Measurements from ENCODE around the gene LRRC72.

The LRRC72 gene

DNA sequence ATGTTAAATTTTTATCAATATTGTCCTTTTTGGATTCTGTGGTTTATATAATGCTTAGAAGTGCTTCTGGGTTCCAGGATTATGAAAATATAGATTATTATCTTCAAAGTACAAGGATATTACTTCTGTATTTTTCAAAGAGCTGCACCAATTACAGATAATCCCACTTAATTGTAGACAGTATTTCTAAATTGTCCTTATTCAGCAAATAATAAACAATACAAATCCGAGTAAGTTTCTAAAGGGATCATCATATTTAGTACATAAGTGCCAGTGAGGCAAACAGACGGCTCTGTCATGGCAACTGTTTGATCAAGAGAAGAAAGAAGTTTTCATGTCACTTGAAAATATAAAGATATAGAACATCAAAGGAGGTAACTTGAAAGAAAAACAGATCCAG is 99.8 kb downstream of the LRRC72 start:
- no peak for DNase-seq (ENCODE audit: low read depth)

DNA sequence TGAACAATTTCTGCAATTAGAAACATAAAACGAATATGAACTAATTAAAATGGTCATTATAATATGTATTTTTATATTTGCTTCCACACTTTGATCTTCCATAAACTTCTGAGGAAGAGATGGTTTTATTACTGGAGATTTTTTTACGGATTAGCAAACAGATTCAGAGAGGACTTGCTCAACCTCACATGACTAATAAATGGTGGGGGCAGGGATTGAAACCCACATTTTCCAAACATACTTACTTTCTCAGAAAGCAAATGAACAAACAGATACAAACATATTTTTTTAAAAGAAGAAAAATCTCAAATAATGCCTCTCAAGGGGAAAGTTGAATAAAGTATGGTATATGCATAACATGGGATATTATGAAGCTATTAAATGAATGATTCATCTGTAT is 100.6 kb downstream of the LRRC72 start:
- DNase-seq (ENCODE audit: low read depth): no peak

DNA sequence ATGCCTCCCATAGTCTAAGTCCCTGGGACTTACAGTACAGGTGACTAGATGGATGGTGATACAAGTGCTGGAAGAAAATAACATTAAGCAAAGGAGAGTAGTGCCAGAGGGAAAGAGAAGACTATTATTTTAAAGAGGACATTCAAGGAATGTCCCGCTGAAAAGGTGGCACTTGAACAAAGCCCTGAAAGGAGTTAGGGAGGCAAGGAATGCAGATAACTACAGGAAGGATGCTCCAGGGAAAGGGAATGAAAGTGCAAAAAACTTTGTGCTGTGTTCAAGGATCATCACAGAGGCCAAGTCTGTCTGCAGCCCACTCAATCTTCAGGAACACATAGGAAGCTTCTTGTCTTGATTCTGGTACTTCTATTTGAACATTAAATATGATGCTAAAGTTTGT is 104.0 kb downstream of the LRRC72 start:
- DNase-seq (ENCODE audit: low read depth): no peak

Data from stimulated activated CD8-positive, alpha-beta memory T cell treated with anti-CD3 and anti-CD28 coated beads, Interleukin-12 subunit alpha, Interleukin-12 subunit beta, amount 100 ng/mL, for 1 hour (primary cell).